GM08714 (cell line): ENCODE data around the gene PUS3.
"Not testable (repeated sequence)": the region's sequence is repeated elsewhere in the genome, so short reads cannot be mapped to it uniquely, and the experiment has no call there.

Source experiments
- H3K4me3 ChIP-seq: fragments of 200-500 bp; sonication (Bioruptor generic); 2 replicates; pipeline ENCODE4 v1.5.1; 2014; ENCODE audit warnings: mild to moderate bottlenecking, low read length, inconsistent platforms
- ZNF274 ChIP-seq: IDR thresholded peaks from 2 replicates; pipeline ENCODE4 v1.6.1; 2012; ENCODE audit warnings: mild to moderate bottlenecking, low read depth, low read length

Gene PUS3

GRCh38 chr11:125918140-125918840 is 15.3 kb upstream of the PUS3 start:
- H3K4me3 ChIP-seq = no peak overlapping the region
- no peak for TF ChIP-seq ZNF274

GRCh38 chr11:125916683-125917347 is 13.8 kb upstream of the PUS3 start:
- TF ChIP-seq ZNF274 = no peak
- no peak overlapping the region for H3K4me3 ChIP-seq

- H3K4me3 ChIP-seq = not testable (repeated sequence)
Observed at GRCh38 chr11:125914601-125915000, 11.6 kb upstream of the PUS3 start.

- no peak overlapping the region for H3K4me3 ChIP-seq
- no peak for TF ChIP-seq ZNF274
Observed at GRCh38 chr11:125910226-125910849, 7.3 kb upstream of the PUS3 start.

GRCh38 chr11:125904678-125905077 is 1.7 kb upstream of the PUS3 start:
- TF ChIP-seq ZNF274 = no peak
- H3K4me3 ChIP-seq = no peak overlapping the region

GRCh38 chr11:125903711-125904659 is 979 bp upstream of the PUS3 start, which contains the start of gene DDX25:
Gene DDX25 (plus strand): TSS chr11:125904508. CDS start chr11:125904518, 10 bp downstream.
- no peak for TF ChIP-seq ZNF274
- peak within 1 kb of the TSS; percentile 99; the same call in 1 of the 2 replicates for H3K4me3 ChIP-seq

GRCh38 chr11:125902277-125902926 is 604 bp downstream of the PUS3 start:
- no peak for TF ChIP-seq ZNF274
- H3K4me3 ChIP-seq = peak overlapping the region; percentile 99

- no peak for TF ChIP-seq ZNF274
- peak overlapping the region; percentile 99; the same call in 1 of the 2 replicates for H3K4me3 ChIP-seq
Observed at GRCh38 chr11:125901872-125902271, 1.1 kb downstream of the PUS3 start.

- no peak for TF ChIP-seq ZNF274
- no peak overlapping the region for H3K4me3 ChIP-seq
Observed at GRCh38 chr11:125892994-125893393, 10.0 kb downstream of the PUS3 start.

- H3K4me3 ChIP-seq = no peak overlapping the region
- no peak for TF ChIP-seq ZNF274
Observed at GRCh38 chr11:125892071-125892470, 10.9 kb downstream of the PUS3 start.

- TF ChIP-seq ZNF274 = no peak
- no peak overlapping the region for H3K4me3 ChIP-seq
Observed at GRCh38 chr11:125890447-125891100, 12.4 kb downstream of the PUS3 start.

- peak within 1 kb of the TSS; percentile 80 for H3K4me3 ChIP-seq
- no peak for TF ChIP-seq ZNF274
Observed at GRCh38 chr11:125887373-125888324, 15.4 kb downstream of the PUS3 start, which contains the start of gene HYLS1. Gene HYLS1 (plus strand): TSS chr11:125887668. CDS start chr11:125899369, 11,701 bp downstream.
